GM12878 (cell line): ENCODE measurements around the gene TSSC4. TPM values are rescaled to one million over a fixed set of nuclear protein-coding genes. Genes with fewer than 3 reads are reported as not detected.

Experiments used
- ATAC-seq: fragments of 200-7000 bp; cut with Tn5 transposase; 3 replicates; pipeline ENCODE4 v1.9.1; 2020; ENCODE audit warnings: mild to moderate bottlenecking, moderate library complexity
- Bru-seq: library from RNA; stranded (reverse); fragments of 400-500 nt; gene quantifications from one replicate; lab custom pipeline; 2021; lab: Mats Ljungman, UMichigan
- BruChase-seq, 2 experiments: library from RNA; stranded (reverse); fragments of 400-500 nt; gene quantifications; one replicate each; lab custom pipeline; 2021; lab: Mats Ljungman, UMichigan
- BruUV-seq: library from RNA; stranded (reverse); fragments of 400-500 nt; replicated peaks from 2 replicates; lab custom pipeline; 2021; lab: Mats Ljungman, UMichigan
- CTCF ChIA-PET: fragments of 300-600 bp; sonication (Branson Sonifier 250); formaldehyde crosslinking; extraction: SDS; loops from one replicate; lab custom pipeline; 2021; ENCODE audit warnings: inconsistent platforms; lab: Yijun Ruan, JAX
- POLR2A ChIA-PET: fragments of 350-600 bp; formaldehyde crosslinking; extraction: SDS; loops from one replicate; lab custom pipeline; 2021; ENCODE audit warnings: inconsistent platforms; lab: Charles Lee
- RAD21 ChIA-PET: fragments of 300-600 bp; sonication (Branson Sonifier 250); formaldehyde crosslinking; loops from one replicate; lab custom pipeline; 2023; ENCODE audit warnings: antibody characterized with exemption; ENCODE audit not compliant: unreplicated experiment; lab: Charles Lee
- SMC1A ChIA-PET: fragments of 300-600 bp; sonication (Branson Sonifier 250); formaldehyde crosslinking; loops from one replicate; lab custom pipeline; 2023; ENCODE audit not compliant: unreplicated experiment, uncharacterized antibody; lab: Charles Lee
- DNase-seq: peaks from one replicate; pipeline ENCODE4 v3.0.0-alpha.2; 2011; ENCODE audit warnings: low read depth, low spot score
- FAIRE-seq: peaks from 3 replicates; lab custom pipeline; 2011; peaks lifted over from hg19 to GRCh38; lab: Jason Lieb, UNC
- H2AFZ ChIP-seq: 2 replicates; pipeline ENCODE4 v1.6.0; 2011; ENCODE audit warnings: low read depth, low read length, control low read depth; ENCODE audit not compliant: control insufficient read depth
- H3K27ac ChIP-seq: 2 replicates; pipeline ENCODE4 v1.5.1; 2011; ENCODE audit warnings: control low read depth; ENCODE audit not compliant: control insufficient read depth, insufficient read depth
- H3K27me3 ChIP-seq, 2 experiments: replicated peaks in 1 of 2; 2 replicates each; pipeline versions ENCODE4 v1.6.0 to v1.6.1; 2011; ENCODE audit warnings: low read length in 1 of 2; ENCODE audit not compliant: control insufficient read depth in 2 of 2, insufficient read depth in 2 of 2
- H3K36me3 ChIP-seq, 2 experiments: 2 replicates each; pipeline ENCODE4 v1.5.1; 2011; ENCODE audit warnings: low read length in 1 of 2; ENCODE audit not compliant: control insufficient read depth in 2 of 2, insufficient read depth in 2 of 2
- H3K4me1 ChIP-seq: 2 replicates; pipeline ENCODE4 v1.6.1; 2011; ENCODE audit warnings: mild to moderate bottlenecking, low read length, moderate library complexity, mixed read lengths; ENCODE audit not compliant: control insufficient read depth, insufficient read depth
- H3K4me2 ChIP-seq: 2 replicates; pipeline ENCODE4 v1.6.0; 2011; ENCODE audit warnings: control low read depth; ENCODE audit not compliant: control insufficient read depth, insufficient read depth
- H3K4me3 ChIP-seq: fragments of 200-600 bp; sonication (generic); 2 replicates; pipeline ENCODE4 v1.5.1; 2016
- H3K79me2 ChIP-seq: 2 replicates; pipeline ENCODE4 v1.6.0; 2011; ENCODE audit warnings: low read length; ENCODE audit not compliant: control insufficient read depth, insufficient read depth
- H3K9ac ChIP-seq: 2 replicates; pipeline ENCODE4 v1.8.0; 2011; ENCODE audit warnings: low read length, control low read depth, mixed read lengths; ENCODE audit not compliant: control insufficient read depth, insufficient read depth
- H3K9me3 ChIP-seq: replicated peaks from 3 replicates; pipeline ENCODE4 v1.5.1; 2011; ENCODE audit warnings: mild to moderate bottlenecking, low read length; ENCODE audit not compliant: control insufficient read depth, insufficient read depth
- H4K20me1 ChIP-seq: 2 replicates; pipeline ENCODE4 v1.6.0; 2011; ENCODE audit not compliant: control insufficient read depth, insufficient read depth
- ATF3 ChIP-seq: IDR thresholded peaks from 2 replicates; pipeline ENCODE4 v1.6.1; 2011; ENCODE audit warnings: low read depth, mild to moderate bottlenecking, low read length, moderate library complexity, borderline replicate concordance; ENCODE audit errors: extremely low read depth
- FOXM1 ChIP-seq: IDR thresholded peaks from 2 replicates; pipeline ENCODE4 v1.6.1; 2012; ENCODE audit warnings: low read depth, mild to moderate bottlenecking, inconsistent platforms, low read length, moderate library complexity
- HCFC1 ChIP-seq: fragments of 150-350 bp; IDR thresholded peaks from 2 replicates; pipeline ENCODE4 v1.6.1; 2014; ENCODE audit warnings: low read length
- IRF5 ChIP-seq: fragments of 450-650 bp; IDR thresholded peaks from 2 replicates; pipeline ENCODE4 v1.6.1; 2017; ENCODE audit warnings: borderline replicate concordance
- MEF2A ChIP-seq: IDR thresholded peaks from 2 replicates; pipeline ENCODE4 v1.6.1; 2011; ENCODE audit warnings: low read depth, mild to moderate bottlenecking, low read length, moderate library complexity; ENCODE audit not compliant: insufficient read depth
- MYB ChIP-seq: fragments of 150-350 bp; IDR thresholded peaks from 2 replicates; pipeline ENCODE4 v1.6.1; 2014; ENCODE audit warnings: mild to moderate bottlenecking, low read depth, low read length, borderline replicate concordance
- NBN ChIP-seq: fragments of 450-650 bp; IDR thresholded peaks from 2 replicates; pipeline ENCODE4 v1.6.1; 2016
- POLR2A ChIP-seq: IDR thresholded peaks from 2 replicates; pipeline ENCODE4 v1.6.1; 2011; ENCODE audit warnings: low read depth, mild to moderate bottlenecking, low read length
- POLR2AphosphoS2 ChIP-seq: IDR thresholded peaks from 2 replicates; pipeline ENCODE4 v1.6.1; 2011; ENCODE audit warnings: low read depth, mild to moderate bottlenecking, low read length, improper control_type of control experiment, moderate library complexity
- POLR2AphosphoS5 ChIP-seq: IDR thresholded peaks from 2 replicates; pipeline ENCODE4 v1.6.1; 2011; ENCODE audit warnings: mild to moderate bottlenecking, low read length, inconsistent platforms
- POU2F2 ChIP-seq: IDR thresholded peaks from 3 replicates; pipeline ENCODE4 v1.6.1; 2011; ENCODE audit warnings: low read depth, mild to moderate bottlenecking, low read length, borderline replicate concordance
- SPI1 ChIP-seq: IDR thresholded peaks from 2 replicates; pipeline ENCODE4 v1.6.1; 2011; ENCODE audit warnings: low read depth, mild to moderate bottlenecking, low read length, moderate library complexity, borderline replicate concordance; ENCODE audit not compliant: insufficient read depth
- ZNF207 ChIP-seq: fragments of 450-650 bp; IDR thresholded peaks from 2 replicates; pipeline ENCODE4 v1.6.1; 2014; ENCODE audit warnings: antibody characterized with exemption, mild to moderate bottlenecking, borderline replicate concordance
- whole genome bisulfite sequencing: methylation state at CpG from one replicate; pipeline ENCODE4 v1.1.6; 2016; ENCODE audit warnings: low lambda C conversion rate; ENCODE audit not compliant: insufficient replicate concordance, insufficient coverage; ENCODE audit errors: missing lambda C conversion rate; 5-methylcytosine and 5-hydroxymethylcytosine counted together
- in situ Hi-C: fragments of 300-500 bp; cut with MboI; formaldehyde crosslinking; loops from 9 replicates; pipeline ENCODE4 v1.14.3; 2018; ENCODE audit warnings: mixed read lengths
- intact Hi-C: fragments of 100-400 bp; cut with micrococcal nuclease; formaldehyde crosslinking; loops from one replicate; pipeline ENCODE4 v1.14.2; 2022; ENCODE audit not compliant: unreplicated experiment
- long read RNA-seq, 2 experiments: library from polyadenylated mRNA; unstranded; transcript quantifications; one replicate each; pipeline ENCODE4 v2.0.0, GENCODE V29; 2019 to 2020
- polyA minus RNA-seq, 3 experiments: library from RNA; depleted of rRNA, polyadenylated mRNA; stranded (reverse); fragments of >200 nt; gene quantifications; 2 replicates each; pipeline ENCODE4 v1.2.3, GENCODE V29; 2011
- polyA plus RNA-seq, 11 experiments: library from polyadenylated mRNA; depleted of rRNA in 4 of 11; unstranded in 6 of 11; stranded (reverse) in 5 of 11; fragments of >200 nt; fragmentation: Nextera tagmentation in 4 of 11; fragmentation: Illumina TruSeq in 1 of 11; extraction: Ambion mirVana in 4 of 11; extraction: Trizol in 1 of 11; gene quantifications; 1 replicate in 1 of 11; 2 replicates in 10 of 11; pipeline versions ENCODE4 v1.2.1 to v1.2.3, GENCODE V29; 2011 to 2016; ENCODE audit warnings: inconsistent platforms in 2 of 11, missing spikeins in 2 of 11, low read depth in 1 of 11
- total RNA-seq, 4 experiments: library from RNA; depleted of rRNA in 3 of 4; stranded (reverse); fragments of >200 nt in 3 of 4; fragmentation: Illumina TruSeq in 1 of 4; extraction: Trizol in 1 of 4; gene quantifications; 2 replicates each; pipeline versions ENCODE4 v1.2.1 to v1.2.3, GENCODE V29; 2013 to 2021

TSSC4 gene
- 17.2 and 17.7 TPM in 2 replicates for total RNA-seq (2013; cell fraction: nucleolus; rRNA removed)
- total RNA-seq (2014; rRNA removed) (49.0 and 52.2 TPM in 2 replicates), total RNA-seq (2014; rRNA removed; fragmentation: Illumina TruSeq; extraction: Trizol) (15.9 and 19.0 TPM in 2 replicates), total RNA-seq (2021) (52.6 and 55.4 TPM in 2 replicates), polyA plus RNA-seq (2011; rRNA removed) (6.4 and 14.7 TPM in 2 replicates), polyA plus RNA-seq (2014; fragmentation: Illumina TruSeq; extraction: Trizol) (0.36 and 5.3 TPM in 2 replicates), polyA plus RNA-seq (2014; fragmentation: Nextera tagmentation; extraction: Ambion mirVana) (1 to 10 TPM in 1 of 2 experiments, under 1 TPM in 1; 0.69 to 5.3 TPM), polyA plus RNA-seq (2014; rRNA removed) (32.3 and 43.8 TPM in 2 replicates), polyA plus RNA-seq (2016; fragmentation: Nextera tagmentation; extraction: Ambion mirVana) (10 to 100 TPM; 62.8 to 70.1 TPM), polyA minus RNA-seq (2011; rRNA and poly(A)+ RNA removed) (11.3 and 24.7 TPM in 2 replicates), Bru-seq, nascent RNA (percentile 72 among the genes with signal in this experiment), BruChase-seq, experiment 1, labeled RNA remaining after a 6-hour chase (percentile 74 among the genes with signal in this experiment), BruChase-seq, experiment 2, labeled RNA remaining after a 2-hour chase (percentile 81 among the genes with signal in this experiment)
- polyA plus RNA-seq (2011; ENCODE audit: low read depth): 5.7 TPM
- 21.9 and 41.0 TPM in 2 replicates for polyA plus RNA-seq (2011; cell fraction: cytosol; rRNA removed)
- polyA plus RNA-seq (2011; cell fraction: nucleus; rRNA removed): 62.3 and 80.7 TPM in 2 replicates
- polyA plus RNA-seq (2012): 21.8 and 26.7 TPM in 2 replicates
- 13.5 and 18.3 TPM in 2 replicates for polyA minus RNA-seq (2011; cell fraction: cytosol; rRNA and poly(A)+ RNA removed)
- polyA minus RNA-seq (2011; cell fraction: nucleus; rRNA and poly(A)+ RNA removed): 20.7 and 40.5 TPM in 2 replicates
- long read RNA-seq, experiment 1, transcript TSSC4-201 (3 exons, 1,686 nt): major isoform, 41 of 60 reads
- long read RNA-seq, experiment 1, transcript TSSC4-210 (2 exons, 912 nt): minor isoform, 7 of 60 reads
- long read RNA-seq, experiment 1, transcript TSSC4-203 (4 exons, 1,544 nt): minor isoform, 6 of 60 reads
- long read RNA-seq, experiment 1, partial matches to known transcripts: 1 of 60 reads
- long read RNA-seq, experiment 1, other reads (novel, unspliced or antisense): 4 of 60 reads
- long read RNA-seq, experiment 2, transcript TSSC4-201 (3 exons, 1,686 nt): major isoform, 7 of 14 reads
- long read RNA-seq, experiment 2, partial matches to known transcripts: 1 of 14 reads
- long read RNA-seq, experiment 2, other reads (novel, unspliced or antisense): 3 of 14 reads

- CTCF ChIA-PET: interaction anchor here (0.6 to 5.1 kb wide), 10 partner anchors 13 to 518 kb away, joined by 3 to 37 read pairs (median 6); no protein-coding TSS in a partner anchor
- 1% methylated on average over 66 of the region's 66 CpGs for WGBS
- TF ChIP-seq SPI1 (peak; percentile 71), POLR2AphosphoS2 (peak; percentile 98), POLR2AphosphoS5 (peak; percentile 87), HCFC1 (peak; percentile 98), MYB (peak; percentile 96), FOXM1 (no peak), ZNF207 (peak; percentile 93; the same call in 1 of the 2 replicates), POU2F2 (peak; percentile 70; the same call in 2 of the 3 replicates), NBN (peak; percentile 96), IRF5 (no peak), POLR2A (peak; percentile 93), MEF2A (peak; percentile 25; the same call in 1 of the 2 replicates), ATF3 (peak; percentile 53; the same call in 1 of the 2 replicates)
These were observed at the start of gene TSSC4 for GRCh38 chr11:2400069-2400761. TSSC4 (plus strand) TSS chr11:2400750; CDS start chr11:2402634, 1,884 bp downstream.

More at GRCh38 chr11:2400069-2400761, at the start of gene TSSC4:
- peak within 1 kb of the TSS; percentile 92 for H3K4me3 ChIP-seq
- FAIRE-seq (peak; percentile 100), ATAC-seq (peak; percentile 94), DNase-seq (peak; percentile 99)
- BruUV-seq: no TSS peak
- no peaks in the 10 kb centered on the region for H3K27me3 ChIP-seq
- H3K4me2 ChIP-seq: peak within 1 kb of the TSS; percentile 96
- H4K20me1 ChIP-seq: no peaks in the 10 kb centered on the region
- intact Hi-C loops (loop anchor here (5.0 kb wide), 1 partner anchor 548 kb away; the partner anchor contains the start of gene LSP1), in situ Hi-C loops (no loop called here)
- H3K27ac ChIP-seq: peak within 1 kb of the TSS; percentile 89
- H3K4me1 ChIP-seq: peaks cover 10% of the 10 kb centered on the region
- POLR2A ChIA-PET: interaction anchor here (0.6 to 3.4 kb wide), 9 partner anchors 13 to 1651 kb away, joined by 3 to 33 read pairs (median 4); partner anchors contain the start of gene CD81
- H3K79me2 ChIP-seq: peaks cover 24% of the 10 kb centered on the region
- SMC1A ChIA-PET: interaction anchor here (1.1 to 3.4 kb wide), 4 partner anchors 13 to 96 kb away, joined by 5 to 16 read pairs (median 9); no protein-coding TSS in a partner anchor
- no peaks in the 10 kb centered on the region for H3K9me3 ChIP-seq
- RAD21 ChIA-PET: interaction anchor here (0.6 to 3.5 kb wide), 7 partner anchors 13 to 95 kb away, joined by 3 to 18 read pairs (median 6); partner anchors contain the start of gene CD81
- H3K9ac ChIP-seq: peak within 1 kb of the TSS; percentile 93
- H3K36me3 ChIP-seq: peaks cover 5 to 18% of the 10 kb centered on the region in 2 experiments; a peak in 3 of 4 replicates
- peak within 1 kb of the TSS; percentile 59 for H2AFZ ChIP-seq
